ENCODE measurements around the gene ZPLD1.

ZPLD1 gene

GRCh38 chr3:102434715-102435114 is at the start of gene ZPLD1:
Gene ZPLD1, plus strand, starts transcription at chr3:102435015. Its CDS starts 3,473 bp downstream, at chr3:102438488.
- no peak for DNase-seq

GRCh38 chr3:102390171-102390864 is 44.5 kb upstream of the ZPLD1 start:
- DNase-seq: no peak

GRCh38 chr3:102390916-102391315 is 43.9 kb upstream of the ZPLD1 start:
- no peak for DNase-seq

GRCh38 chr3:102391491-102391890 is 43.3 kb upstream of the ZPLD1 start:
- DNase-seq: no peak

- DNase-seq: no peak
Observed at GRCh38 chr3:102394517-102394916, 40.3 kb upstream of the ZPLD1 start.

- no peak for DNase-seq
Observed at GRCh38 chr3:102398176-102398575, 36.6 kb upstream of the ZPLD1 start.

GRCh38 chr3:102398666-102399065 is 36.1 kb upstream of the ZPLD1 start:
- DNase-seq: no peak

GRCh38 chr3:102400142-102400541 is 34.7 kb upstream of the ZPLD1 start:
- DNase-seq: no peak

GRCh38 chr3:102400766-102401165 is 34.0 kb upstream of the ZPLD1 start:
- DNase-seq: no peak

GRCh38 chr3:102410616-102411015 is 24.2 kb upstream of the ZPLD1 start:
- DNase-seq: no peak

GRCh38 chr3:102415553-102415952 is 19.3 kb upstream of the ZPLD1 start:
- DNase-seq: no peak

GRCh38 chr3:102419786-102420185 is 15.0 kb upstream of the ZPLD1 start:
- no peak for DNase-seq

- no peak for DNase-seq
Observed at GRCh38 chr3:102441832-102442231, 7.0 kb downstream of the ZPLD1 start.

- DNase-seq: no peak
Observed at GRCh38 chr3:102443021-102443420, 8.2 kb downstream of the ZPLD1 start.

GRCh38 chr3:102444101-102444500 is 9.3 kb downstream of the ZPLD1 start:
- no peak for DNase-seq

GRCh38 chr3:102447272-102447671 is 12.5 kb downstream of the ZPLD1 start:
- no peak for DNase-seq

GRCh38 chr3:102449341-102449740 is 14.5 kb downstream of the ZPLD1 start:
- no peak for DNase-seq

- no peak for DNase-seq
Observed at GRCh38 chr3:102449930-102450329, 15.1 kb downstream of the ZPLD1 start.

- no peak for DNase-seq
Observed at GRCh38 chr3:102450976-102451375, 16.2 kb downstream of the ZPLD1 start.

- DNase-seq: no peak
Observed at GRCh38 chr3:102451543-102451942, 16.7 kb downstream of the ZPLD1 start.

GRCh38 chr3:102454181-102454580 is 19.4 kb downstream of the ZPLD1 start:
- no peak for DNase-seq

GRCh38 chr3:102457644-102458043 is 22.8 kb downstream of the ZPLD1 start:
- no peak for DNase-seq

GRCh38 chr3:102460579-102460978 is 25.8 kb downstream of the ZPLD1 start:
- DNase-seq: no peak

GRCh38 chr3:102464261-102464660 is 29.4 kb downstream of the ZPLD1 start:
- no peak for DNase-seq

- no peak for DNase-seq
Observed at GRCh38 chr3:102466001-102466400, 31.2 kb downstream of the ZPLD1 start.

All from DMS79 treated with DMSO at 0.1 percent for 48 hours (cell line).